C4-2B (cell line): ENCODE data around the gene KICS2.

Source experiments
- CTCF ChIP-seq: fragments of 450-650 bp; conservative IDR thresholded peaks from 2 replicates; pipeline ENCODE4 v1.5.1; 2017; ENCODE audit warnings: mild to moderate bottlenecking
- ZFX ChIP-seq: fragments of 450-650 bp; IDR thresholded peaks from 2 replicates; pipeline ENCODE4 v1.6.1; 2017

- TF ChIP-seq CTCF (no peak), ZFX (no peak)
Measured at GRCh38 chr12:64265839-64266238, 43.7 kb upstream of the KICS2 start.
